ENCODE results near the gene GPR31.

The GPR31 gene

DNA sequence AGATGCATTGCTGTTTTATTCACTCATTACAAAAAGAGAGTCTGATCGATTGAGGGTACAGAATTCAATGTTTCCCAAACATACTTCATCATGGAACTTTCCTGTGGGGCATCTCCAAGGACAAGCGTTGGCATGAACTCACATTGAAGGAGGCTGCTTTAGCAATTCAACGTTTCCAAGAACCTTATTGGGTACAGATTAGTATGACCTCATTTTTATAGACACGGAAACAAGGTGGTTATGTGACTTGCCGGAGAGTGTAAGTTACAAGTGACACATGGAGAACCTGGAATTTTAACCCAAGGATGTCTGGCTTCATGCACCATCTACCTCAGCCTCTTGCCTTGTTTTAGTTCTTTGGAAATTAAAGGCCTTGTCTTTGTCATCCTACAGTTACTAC is 8.8 kb downstream of the GPR31 start:
- DNase-seq (ENCODE audit: insufficient read length, low spot score): no peak
- TF ChIP-seq POLR2A (IDR thresholded peaks at IDR 0.05; ENCODE audit: low read depth, low read length): no peak
- no peak for FAIRE-seq

GRCh38 chr6:167148021-167148420 is 9.8 kb downstream of the GPR31 start:
- FAIRE-seq (no peak), DNase-seq (ENCODE audit: insufficient read length, low spot score) (no peak)
- no peak for TF ChIP-seq POLR2A (IDR thresholded peaks at IDR 0.05; ENCODE audit: low read depth, low read length)

- DNase-seq (ENCODE audit: insufficient read length, low spot score): no peak
- TF ChIP-seq POLR2A (IDR thresholded peaks at IDR 0.05; ENCODE audit: low read depth, low read length): no peak
Measured at GRCh38 chr6:167146977-167147376, 10.8 kb downstream of the GPR31 start.

GRCh38 chr6:167146135-167146534 is 11.6 kb downstream of the GPR31 start:
- DNase-seq (ENCODE audit: insufficient read length, low spot score) (no peak), FAIRE-seq (no peak)
- TF ChIP-seq POLR2A (IDR thresholded peaks at IDR 0.05; ENCODE audit: low read depth, low read length): no peak

More at GRCh38 chr6:167146977-167147376, 10.8 kb downstream of the GPR31 start:
- no peak for FAIRE-seq

DNA sequence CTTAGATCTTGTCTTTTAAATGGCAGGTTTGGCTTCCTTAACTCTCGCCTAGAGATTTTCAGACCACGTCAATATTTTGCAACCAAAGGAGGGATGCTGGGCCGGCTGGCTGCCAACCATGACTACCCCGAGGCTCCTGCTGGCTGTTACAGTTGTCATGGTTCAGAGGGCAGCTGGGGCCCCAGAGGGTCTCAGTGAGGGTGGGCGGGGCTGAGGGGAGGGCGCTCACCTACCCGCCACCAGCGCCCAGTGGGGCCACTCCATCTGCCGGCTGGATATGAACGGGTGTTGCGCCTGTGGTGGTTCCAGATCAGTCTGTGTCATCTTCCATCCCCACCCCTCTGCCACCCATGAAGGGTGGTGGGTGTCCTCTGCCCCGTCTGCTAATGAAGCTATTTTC is 12.3 kb downstream of the GPR31 start:
- FAIRE-seq (no peak), DNase-seq (ENCODE audit: insufficient read length, low spot score) (no peak)
- TF ChIP-seq POLR2A (IDR thresholded peaks at IDR 0.05; ENCODE audit: low read depth, low read length): no peak

DNA sequence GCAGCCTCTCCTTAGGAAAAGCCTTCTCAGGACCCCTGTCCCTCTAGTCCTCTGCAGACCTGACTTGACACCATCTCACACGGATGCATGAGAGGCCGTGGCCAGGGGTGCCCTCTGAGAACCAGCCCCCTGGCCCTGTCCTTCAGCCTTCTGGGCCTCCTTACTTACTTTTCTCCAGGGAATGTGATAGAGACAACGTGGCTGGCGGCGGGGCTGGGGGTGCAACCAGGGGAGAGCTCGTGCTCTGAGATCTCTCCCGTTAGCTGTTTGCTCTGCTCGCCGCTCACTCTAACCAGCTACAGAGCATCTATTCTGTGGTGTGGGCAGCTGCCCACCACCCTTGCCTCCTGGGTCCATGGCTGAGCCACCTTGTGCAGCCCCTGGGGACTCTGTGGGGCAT is 14.7 kb downstream of the GPR31 start:
- DNase-seq (ENCODE audit: insufficient read length, low spot score) (no peak), FAIRE-seq (no peak)
- TF ChIP-seq POLR2A (IDR thresholded peaks at IDR 0.05; ENCODE audit: low read depth, low read length): no peak

DNA sequence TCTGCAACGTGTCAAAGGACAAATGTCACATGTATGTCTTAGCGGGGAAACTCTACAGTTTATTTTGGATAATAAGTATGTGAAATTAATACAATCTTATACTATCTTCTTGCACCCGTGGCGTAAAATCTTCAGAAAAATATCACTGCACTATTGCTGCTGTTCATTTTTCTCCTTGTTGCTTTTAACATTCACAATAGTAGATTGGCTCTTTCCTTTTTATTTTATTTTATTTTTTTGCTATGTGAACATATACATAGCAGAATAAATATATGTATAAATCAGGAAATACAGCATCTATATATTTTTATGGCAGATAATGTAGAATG is 15.4 kb downstream of the GPR31 start:
- DNase-seq (ENCODE audit: insufficient read length, low spot score) (no peak), FAIRE-seq (no peak)

GRCh38 chr6:167141667-167142432 is 15.9 kb downstream of the GPR31 start:
- FAIRE-seq (no peak), DNase-seq (ENCODE audit: insufficient read length, low spot score) (peak; percentile 17)
- no peak for TF ChIP-seq POLR2A (IDR thresholded peaks at IDR 0.05; ENCODE audit: low read depth, low read length)

More for the DNA sequence above, 15.4 kb downstream of the GPR31 start:
- no peak for TF ChIP-seq POLR2A (IDR thresholded peaks at IDR 0.05; ENCODE audit: low read depth, low read length)

GRCh38 chr6:167140589-167141474 is 16.9 kb downstream of the GPR31 start:
- no peak for DNase-seq (ENCODE audit: insufficient read length, low spot score)
- FAIRE-seq: no peak
- TF ChIP-seq POLR2A (IDR thresholded peaks at IDR 0.05; ENCODE audit: low read depth, low read length): no peak

- no peak for FAIRE-seq
- no peak for DNase-seq (ENCODE audit: insufficient read length, low spot score)
- TF ChIP-seq POLR2A (IDR thresholded peaks at IDR 0.05; ENCODE audit: low read depth, low read length): no peak
Measured at GRCh38 chr6:167139761-167140160, 18.0 kb downstream of the GPR31 start.

GRCh38 chr6:167137881-167138280 is 19.9 kb downstream of the GPR31 start:
- no peak for TF ChIP-seq POLR2A (IDR thresholded peaks at IDR 0.05; ENCODE audit: low read depth, low read length)
- DNase-seq (ENCODE audit: insufficient read length, low spot score) (no peak), FAIRE-seq (no peak)

DNA sequence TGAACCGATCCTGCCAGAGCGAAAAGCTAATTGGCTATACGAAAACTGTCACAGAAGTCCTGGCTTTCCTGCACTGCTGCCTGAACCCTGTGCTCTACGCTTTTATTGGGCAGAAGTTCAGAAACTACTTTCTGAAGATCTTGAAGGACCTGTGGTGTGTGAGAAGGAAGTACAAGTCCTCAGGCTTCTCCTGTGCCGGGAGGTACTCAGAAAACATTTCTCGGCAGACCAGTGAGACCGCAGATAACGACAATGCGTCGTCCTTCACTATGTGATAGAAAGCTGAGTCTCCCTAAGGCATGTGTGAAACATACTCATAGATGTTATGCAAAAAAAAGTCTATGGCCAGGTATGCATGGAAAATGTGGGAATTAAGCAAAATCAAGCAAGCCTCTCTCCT is 20.7 kb downstream of the GPR31 start:
- FAIRE-seq: no peak
- DNase-seq (ENCODE audit: insufficient read length, low spot score): no peak
- TF ChIP-seq POLR2A (IDR thresholded peaks at IDR 0.05; ENCODE audit: low read depth, low read length): no peak

DNA sequence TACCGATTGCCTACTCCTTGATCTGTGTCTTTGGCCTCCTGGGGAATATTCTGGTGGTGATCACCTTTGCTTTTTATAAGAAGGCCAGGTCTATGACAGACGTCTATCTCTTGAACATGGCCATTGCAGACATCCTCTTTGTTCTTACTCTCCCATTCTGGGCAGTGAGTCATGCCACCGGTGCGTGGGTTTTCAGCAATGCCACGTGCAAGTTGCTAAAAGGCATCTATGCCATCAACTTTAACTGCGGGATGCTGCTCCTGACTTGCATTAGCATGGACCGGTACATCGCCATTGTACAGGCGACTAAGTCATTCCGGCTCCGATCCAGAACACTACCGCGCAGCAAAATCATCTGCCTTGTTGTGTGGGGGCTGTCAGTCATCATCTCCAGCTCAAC is 21.4 kb downstream of the GPR31 start:
- no peak for DNase-seq (ENCODE audit: insufficient read length, low spot score)
- no peak for FAIRE-seq
- no peak for TF ChIP-seq POLR2A (IDR thresholded peaks at IDR 0.05; ENCODE audit: low read depth, low read length)

DNA sequence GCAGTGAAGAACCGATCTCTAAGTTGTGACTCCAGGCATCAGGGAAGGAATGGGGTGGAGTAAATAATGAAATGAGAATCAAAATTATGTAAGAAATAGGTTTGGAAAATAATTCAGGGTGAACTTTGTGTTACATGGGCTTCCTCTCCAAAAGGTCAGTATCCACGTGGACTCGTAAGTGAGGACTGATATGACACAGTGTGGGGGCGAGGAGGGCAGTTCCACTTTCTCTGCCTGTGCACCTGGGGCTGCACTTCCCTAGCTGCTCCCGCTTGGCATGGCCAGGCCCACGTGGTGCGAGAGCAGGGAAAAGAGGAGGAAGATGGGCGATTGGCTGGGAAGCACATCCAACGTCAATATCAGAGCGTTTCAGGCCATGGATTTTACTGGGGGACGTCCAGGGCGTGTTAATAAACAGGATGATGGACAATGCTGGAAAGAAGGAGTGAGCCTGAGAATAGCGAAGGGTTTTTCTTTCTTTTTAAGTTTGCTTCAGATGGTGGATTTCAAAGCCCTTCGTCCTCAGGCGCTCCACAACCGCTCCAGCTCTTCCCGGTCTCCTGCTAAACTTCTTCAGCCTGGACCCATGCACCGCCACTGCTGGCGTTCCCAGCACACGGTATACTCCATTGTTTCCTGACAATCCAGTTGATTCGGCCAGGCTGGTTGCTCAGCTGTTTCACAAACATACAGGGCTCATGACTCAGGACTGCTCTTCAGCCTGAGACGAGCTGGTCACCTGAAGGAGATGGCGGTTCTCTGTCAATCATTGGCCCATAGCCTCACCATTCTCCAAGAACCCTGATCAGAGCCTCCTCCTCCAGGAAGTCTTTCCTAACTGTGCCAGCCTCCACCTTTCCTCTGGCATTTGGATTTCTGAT is 23.1 kb downstream of the GPR31 start:
- no peak for TF ChIP-seq POLR2A (IDR thresholded peaks at IDR 0.05; ENCODE audit: low read depth, low read length)
- DNase-seq (ENCODE audit: insufficient read length, low spot score) (no peak), FAIRE-seq (no peak)
